ENCODE results near the gene PTPN22.

PTPN22 gene

GRCh38 chr1:113912594-113913311, 41.2 kb upstream of the PTPN22 start:
- no peak for TF ChIP-seq ZFX (IDR thresholded peaks at IDR 0.05)
- TF ChIP-seq CTCF (conservative IDR thresholded peaks at IDR 0.05): no peak
- H3K27ac ChIP-seq: no peak overlapping the region; the same call in 1 of the 2 replicates

GRCh38 chr1:113905435-113905861, 33.9 kb upstream of the PTPN22 start:
- TF ChIP-seq CTCF (conservative IDR thresholded peaks at IDR 0.05) (no peak; the same call in none of the 2 replicates), ZFX (IDR thresholded peaks at IDR 0.05) (peak; percentile 60)
- H3K27ac ChIP-seq: peak overlapping the region; percentile 82

DNA sequence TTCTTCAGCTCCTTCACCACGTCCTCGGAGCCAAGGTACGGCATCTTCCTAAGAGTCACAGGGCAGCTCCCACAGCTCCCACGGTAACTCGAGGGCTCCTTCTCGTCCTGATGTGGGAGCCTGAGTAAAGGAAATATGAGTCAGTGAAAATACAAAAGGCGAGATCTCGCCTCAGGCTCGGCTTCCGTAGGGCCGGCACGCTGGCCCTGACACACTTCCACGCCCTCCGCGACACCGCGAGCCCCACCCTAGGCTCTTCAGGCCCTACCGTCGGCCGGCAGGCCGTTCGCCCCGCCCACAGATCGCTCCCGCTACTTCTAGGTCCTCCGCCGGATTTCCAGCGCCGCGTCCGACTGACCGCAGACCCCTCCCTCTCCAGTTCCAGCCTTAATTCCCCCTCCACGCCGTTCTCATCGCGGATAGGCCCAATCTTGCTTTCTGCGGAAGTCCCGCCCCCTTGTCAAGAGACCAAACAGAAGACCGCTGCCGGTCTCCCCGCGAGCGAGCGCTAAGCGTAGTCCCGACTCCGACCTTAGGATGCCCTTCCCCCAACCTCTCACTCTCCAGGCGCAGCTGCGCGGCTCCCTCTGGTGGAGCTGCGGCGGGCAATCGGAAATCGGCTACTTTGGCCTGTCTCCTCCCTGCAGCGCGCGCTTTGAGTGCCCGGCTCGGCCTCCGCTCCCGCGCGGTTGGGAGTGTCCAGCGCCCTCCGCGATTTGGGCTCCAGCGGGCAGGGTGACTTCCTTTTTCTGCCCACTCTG, 33.3 kb upstream of the PTPN22 start, which contains the start of the genes AP4B1 and DCLRE1B:
Gene AP4B1 (minus strand): TSS at position 126 of the 761 bp plus-strand sequence. CDS start 82 bp downstream, at position 44.
Gene DCLRE1B (plus strand): TSS at position 653 of the 761 bp plus-strand sequence. CDS start 261 bp downstream, outside the sequence.
- H3K27ac ChIP-seq: peak within 1 kb of the TSS; percentile 82

GRCh38 chr1:113904293-113904673, 32.8 kb upstream of the PTPN22 start:
- no peak for TF ChIP-seq CTCF (conservative IDR thresholded peaks at IDR 0.05)
- no peak for TF ChIP-seq ZFX (IDR thresholded peaks at IDR 0.05)
- H3K27ac ChIP-seq: peak overlapping the region; percentile 82

More for the DNA sequence above, 33.3 kb upstream of the PTPN22 start, which contains the start of the genes AP4B1 and DCLRE1B:
- TF ChIP-seq CTCF (conservative IDR thresholded peaks at IDR 0.05) (peak; percentile 64), ZFX (IDR thresholded peaks at IDR 0.05) (no peak; the same call in 1 of the 2 replicates)

DNA sequence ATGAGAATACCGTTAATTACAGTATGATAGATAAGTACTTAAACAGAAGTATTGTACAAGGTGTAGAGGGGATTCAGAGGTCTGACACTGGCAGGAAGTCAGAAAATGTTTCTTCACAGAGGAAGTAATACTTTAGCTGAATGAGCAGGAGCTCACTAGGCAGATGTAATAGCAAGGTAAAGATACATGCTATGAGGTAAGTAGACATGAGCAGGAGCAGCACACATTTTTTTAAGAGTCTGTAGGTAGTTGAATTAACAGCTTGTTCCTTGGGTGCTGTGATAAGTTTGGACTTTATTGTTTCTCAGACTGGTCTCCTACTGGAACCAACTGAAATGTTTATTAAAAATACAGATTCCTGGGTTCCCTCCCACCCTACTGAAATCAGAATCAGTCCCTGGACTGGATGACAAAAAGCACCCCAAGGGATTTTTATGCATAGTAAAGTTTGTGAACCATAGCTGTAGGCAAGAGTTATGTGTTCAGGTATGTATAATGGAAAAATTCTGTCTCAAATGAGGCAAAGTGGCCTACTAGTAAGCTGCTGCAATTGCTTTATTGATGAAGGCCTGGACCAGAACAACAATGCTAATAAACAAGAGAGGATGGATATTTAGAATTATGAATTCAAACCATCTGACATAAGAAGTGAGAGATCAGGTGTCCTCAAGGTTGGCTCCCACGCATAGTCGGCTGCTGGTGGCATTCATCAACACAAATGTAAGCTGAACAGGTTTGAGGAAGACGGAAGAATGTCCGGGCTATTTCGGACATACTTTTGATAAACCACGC, 32.2 kb upstream of the PTPN22 start:
- no peak for TF ChIP-seq CTCF (conservative IDR thresholded peaks at IDR 0.05)
- no peak for TF ChIP-seq ZFX (IDR thresholded peaks at IDR 0.05)
- peak overlapping the region; percentile 82 for H3K27ac ChIP-seq

GRCh38 chr1:113901191-113901590, 29.7 kb upstream of the PTPN22 start:
- H3K27ac ChIP-seq: no peak overlapping the region
- TF ChIP-seq CTCF (conservative IDR thresholded peaks at IDR 0.05) (no peak), ZFX (IDR thresholded peaks at IDR 0.05) (no peak)
